A673 (cell line): ENCODE measurements around the gene ORM1. TPM values are rescaled to one million over a fixed set of nuclear protein-coding genes. Genes with fewer than 3 reads are reported as not detected.
A peak's percentile ranks its signal among the peaks of the same experiment; 100 is the strongest.

Experiments used
- BruUV-seq: library from RNA; stranded (reverse); fragments of 400-500 nt; replicated peaks from 2 replicates; lab custom pipeline; 2021; lab: Mats Ljungman, UMichigan
- CTCF ChIA-PET: fragments of 300-600 bp; sonication (Branson Sonifier 250); formaldehyde crosslinking; loops from one replicate; lab custom pipeline; 2022; ENCODE audit warnings: antibody characterized with exemption; lab: Charles Lee
- POLR2A ChIA-PET: fragments of 300-600 bp; sonication (Branson Sonifier 250); formaldehyde crosslinking; loops from one replicate; lab custom pipeline; 2022; ENCODE audit warnings: antibody characterized with exemption; ENCODE audit not compliant: low non-redundant PET; lab: Charles Lee
- DNase-seq: peaks from one replicate; pipeline ENCODE4 v3.0.0-alpha.2; 2015; ENCODE audit warnings: low spot score
- H3K27ac ChIP-seq: fragments of 200-600 bp; sonication (generic); 2 replicates; pipeline ENCODE4 v1.5.1; 2016; ENCODE audit warnings: mixed run types, low read depth, mild to moderate bottlenecking, mixed read lengths, antibody characterized with exemption, low read length; ENCODE audit not compliant: poor library complexity, severe bottlenecking
- H3K27me3 ChIP-seq: fragments of 200-600 bp; sonication (generic); replicated peaks from 2 replicates; pipeline ENCODE4 v1.6.1; 2017; ENCODE audit warnings: mixed run types, low read depth, mild to moderate bottlenecking, mixed read lengths, antibody characterized with exemption, low read length; ENCODE audit not compliant: insufficient read depth, poor library complexity
- H3K36me3 ChIP-seq: fragments of 200-600 bp; sonication (generic); 2 replicates; pipeline ENCODE4 v1.6.1; 2016; ENCODE audit warnings: mixed run types, mild to moderate bottlenecking, mixed read lengths, antibody characterized with exemption, low read length; ENCODE audit not compliant: insufficient read depth, poor library complexity, severe bottlenecking
- H3K4me1 ChIP-seq: fragments of 200-600 bp; sonication (generic); 2 replicates; pipeline ENCODE4 v1.6.1; 2017; ENCODE audit warnings: mixed run types, mild to moderate bottlenecking, mixed read lengths, antibody characterized with exemption, low read length; ENCODE audit not compliant: insufficient read depth, poor library complexity, severe bottlenecking
- H3K4me3 ChIP-seq: fragments of 200-600 bp; sonication (generic); 2 replicates; pipeline ENCODE4 v1.5.1; 2016; ENCODE audit warnings: low read depth, mixed run types, mild to moderate bottlenecking, mixed read lengths, low read length; ENCODE audit not compliant: poor library complexity, severe bottlenecking
- H3K9me3 ChIP-seq: fragments of 200-600 bp; sonication (generic); 2 replicates; pipeline ENCODE4 v1.6.1; 2016; ENCODE audit warnings: mixed run types, low read depth, mild to moderate bottlenecking, mixed read lengths, antibody characterized with exemption, low read length; ENCODE audit not compliant: poor library complexity, severe bottlenecking
- CTCF ChIP-seq: fragments of 300-800, 200-600 bp; sonication (generic); conservative IDR thresholded peaks from 2 replicates; pipeline ENCODE4 v1.5.1; 2017; ENCODE audit warnings: low read depth, mild to moderate bottlenecking, antibody characterized with exemption, low read length, moderate library complexity, mixed read lengths
- EZH2 ChIP-seq: fragments of 200-600 bp; sonication (generic); IDR thresholded peaks from 2 replicates; pipeline ENCODE4 v1.6.1; 2017; ENCODE audit warnings: borderline replicate concordance, low read depth, mild to moderate bottlenecking, mixed read lengths, antibody characterized with exemption, low read length; ENCODE audit not compliant: poor library complexity, severe bottlenecking
- intact Hi-C: fragments of 100-400 bp; cut with micrococcal nuclease; formaldehyde crosslinking; loops from one replicate; pipeline ENCODE4 v1.10.0; 2022; ENCODE audit not compliant: unreplicated experiment
- total RNA-seq: library from RNA; stranded (reverse); gene quantifications from 2 replicates; pipeline ENCODE4 v1.2.3, GENCODE V29; 2021

The ORM1 gene
- total RNA-seq, 1 experiment from 2014 or later: not detected

DNA sequence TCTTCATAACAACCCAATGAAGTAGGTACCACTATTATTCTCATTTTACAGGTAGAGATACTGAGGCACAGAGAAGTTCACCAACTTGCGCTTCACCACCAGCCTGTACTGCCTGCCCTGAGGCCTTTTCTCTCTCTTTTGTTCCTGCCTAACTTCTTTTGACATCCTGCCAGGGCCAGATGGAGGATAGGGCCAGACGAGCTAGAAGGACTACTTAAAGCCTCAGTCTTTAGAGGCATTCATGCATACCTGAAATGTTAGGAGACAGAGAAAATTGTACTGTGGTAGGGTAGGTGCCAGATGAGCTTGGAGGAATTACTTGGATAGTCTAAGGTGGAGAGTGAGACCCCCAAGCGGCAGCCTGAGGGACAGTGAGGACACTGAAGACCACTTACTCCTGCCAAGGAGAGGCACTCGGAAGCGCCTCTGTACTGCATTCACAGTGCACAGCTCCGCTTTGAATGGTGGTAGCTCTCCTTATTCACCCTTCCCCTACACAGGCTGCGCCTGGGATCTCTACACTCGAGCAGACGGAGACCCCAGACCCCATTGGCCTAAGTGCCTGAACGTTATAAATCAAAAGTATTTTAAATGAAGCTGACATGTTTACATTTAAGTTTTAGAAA lies 6.2 kb upstream of the ORM1 start:
- no peaks in the 10 kb centered on the region for H3K36me3 ChIP-seq
- H3K4me3 ChIP-seq: no peak overlapping the region
- H3K27me3 ChIP-seq: no peaks in the 10 kb centered on the region
- POLR2A ChIA-PET: no interaction called here
- H3K4me1 ChIP-seq: peaks cover 4% of the 10 kb centered on the region
- CTCF ChIA-PET: no interaction called here
- intact Hi-C loops: no loop called here
- TF ChIP-seq CTCF (no peak), EZH2 (no peak)
- DNase-seq: no peak
- H3K27ac ChIP-seq: no peak overlapping the region
- no peaks in the 10 kb centered on the region for H3K9me3 ChIP-seq
- no TSS peak for BruUV-seq

GRCh38 chr9:114317665-114318357 lies 5.1 kb upstream of the ORM1 start:
- ChIA-PET CTCF (no interaction called here), POLR2A (no interaction called here)
- TF ChIP-seq EZH2 (no peak), CTCF (no peak)
- no peak for DNase-seq
- no peaks in the 10 kb centered on the region for H3K27me3 ChIP-seq
- intact Hi-C loops: no loop called here
- H3K9me3 ChIP-seq: no peaks in the 10 kb centered on the region
- H3K36me3 ChIP-seq: no peaks in the 10 kb centered on the region
- no TSS peak for BruUV-seq
- peaks cover 4% of the 10 kb centered on the region for H3K4me1 ChIP-seq
- H3K4me3 ChIP-seq: no peak overlapping the region
- peak overlapping the region; percentile 69 for H3K27ac ChIP-seq

DNA sequence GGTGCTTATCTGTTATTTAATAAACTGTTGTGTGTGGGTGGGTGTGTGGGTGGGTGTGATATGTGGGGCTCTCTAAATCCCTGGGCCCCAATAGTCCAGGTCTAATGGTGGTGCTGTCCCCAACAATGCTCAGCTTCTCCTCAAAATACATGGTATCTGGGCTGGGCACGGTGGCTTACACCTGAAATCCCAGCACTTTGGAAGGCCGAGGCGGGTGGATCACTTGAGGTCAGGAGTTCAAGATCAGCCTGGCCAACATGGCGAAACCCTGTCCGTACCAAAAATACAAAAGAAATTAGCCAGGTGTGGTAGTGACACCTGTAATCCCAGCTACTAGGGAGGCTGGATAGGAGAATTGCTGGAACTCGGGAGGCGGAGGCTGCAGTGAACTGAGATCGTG lies 4.5 kb upstream of the ORM1 start:
- Histone ChIP-seq H3K27ac (peak overlapping the region; percentile 69), H3K27me3 (no peaks in the 10 kb centered on the region), H3K36me3 (no peaks in the 10 kb centered on the region), H3K9me3 (no peaks in the 10 kb centered on the region), H3K4me3 (no peak overlapping the region), H3K4me1 (peaks cover 4% of the 10 kb centered on the region)
- intact Hi-C loops: no loop called here
- POLR2A ChIA-PET: no interaction called here
- CTCF ChIA-PET: no interaction called here
- no TSS peak for BruUV-seq
- TF ChIP-seq EZH2 (no peak), CTCF (no peak)
- DNase-seq: no peak
